HT-29 (cell line): ENCODE results near the gene LMNTD2. TPM values are rescaled to one million over a fixed set of nuclear protein-coding genes. Genes with fewer than 3 reads are reported as not detected.
"Not testable (repeated sequence)": the region's sequence is repeated elsewhere in the genome, so short reads cannot be mapped to it uniquely, and the experiment has no call there.

Experiments used
- DNase-seq: peaks from one replicate; pipeline ENCODE4 v3.0.0-alpha.2; 2015; ENCODE audit warnings: low spot score
- total RNA-seq: library from RNA; depleted of rRNA; stranded (reverse); fragments of >200 nt; shearing (Covaris generic); gene quantifications from 2 replicates; pipeline ENCODE4 v1.2.3, GENCODE V29; 2014

The LMNTD2 gene
- total RNA-seq, 1 experiment from 2014 or later = 6.9 TPM

DNA sequence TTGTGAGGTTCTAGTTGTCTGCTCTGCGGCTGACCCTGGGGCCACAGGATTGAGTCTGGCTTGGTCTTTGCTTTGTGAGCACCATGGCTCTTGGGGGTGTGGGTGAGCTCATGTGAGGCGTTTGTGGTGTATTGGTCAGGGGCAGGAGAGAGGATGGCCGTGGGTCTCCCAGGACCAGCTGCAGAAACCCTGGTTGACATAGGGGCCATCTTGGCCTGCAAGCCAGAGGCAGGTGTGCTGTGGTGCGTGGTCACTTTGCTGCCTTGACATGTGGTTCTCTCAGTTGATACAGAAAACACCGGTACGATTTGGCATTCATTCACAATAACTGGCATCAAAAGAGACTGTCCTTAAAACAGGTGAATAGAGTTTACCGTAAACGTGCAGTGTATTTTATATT is 27.0 kb upstream of the LMNTD2 start:
- DNase-seq = no peak

DNA sequence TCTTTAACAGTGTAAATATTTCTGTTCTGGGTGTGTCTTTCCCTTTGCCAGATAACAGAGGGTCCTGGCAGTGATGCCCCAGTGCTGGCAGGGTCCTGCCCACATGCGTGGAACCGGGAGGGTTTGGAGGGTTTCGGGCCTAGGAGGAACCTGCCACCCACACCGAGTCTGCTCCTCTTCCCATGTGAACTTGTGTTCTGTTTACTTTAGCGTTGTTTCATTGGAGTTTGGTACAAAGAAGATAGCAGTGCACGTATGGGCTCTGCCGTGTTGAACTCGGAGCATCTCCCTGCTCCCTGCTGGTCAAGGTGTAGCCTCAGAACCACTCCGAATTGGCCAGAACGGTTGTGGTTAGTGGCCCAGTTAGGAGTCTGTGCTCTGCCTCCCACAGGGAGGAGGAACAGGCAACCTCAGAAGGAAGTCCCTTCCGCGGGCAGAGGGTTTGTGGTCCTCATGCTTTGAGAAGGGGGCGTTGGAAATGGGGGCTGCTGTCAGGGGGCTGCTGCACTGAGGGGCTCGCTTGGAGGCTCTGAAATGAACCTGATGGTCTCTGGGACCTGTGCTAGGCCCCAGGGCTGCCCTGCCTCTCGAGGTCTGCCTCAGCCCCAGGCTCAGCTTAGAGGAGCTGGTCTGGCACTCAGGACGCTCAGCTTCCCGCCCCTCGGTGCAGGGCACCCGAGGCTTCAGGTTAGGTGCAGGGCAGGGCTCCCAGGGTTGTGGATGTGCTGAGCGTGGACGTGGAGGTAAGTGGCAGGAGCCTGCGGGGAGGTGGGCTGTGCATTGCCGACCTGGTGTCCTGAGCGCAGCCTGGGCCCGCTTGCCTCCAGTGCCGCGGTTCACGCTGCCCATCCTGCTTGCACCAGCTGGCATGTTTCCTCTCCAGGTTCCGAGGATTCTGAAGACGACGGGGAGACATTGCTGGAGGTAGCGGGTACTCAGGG is 26.1 kb upstream of the LMNTD2 start:
- no peak for DNase-seq

- no peak for DNase-seq
Observed at GRCh38 chr11:584287-584686, 23.7 kb upstream of the LMNTD2 start.

GRCh38 chr11:581752-582151 is 21.2 kb upstream of the LMNTD2 start:
- DNase-seq = no peak

GRCh38 chr11:581342-581741 is 20.8 kb upstream of the LMNTD2 start:
- DNase-seq = no peak

DNA sequence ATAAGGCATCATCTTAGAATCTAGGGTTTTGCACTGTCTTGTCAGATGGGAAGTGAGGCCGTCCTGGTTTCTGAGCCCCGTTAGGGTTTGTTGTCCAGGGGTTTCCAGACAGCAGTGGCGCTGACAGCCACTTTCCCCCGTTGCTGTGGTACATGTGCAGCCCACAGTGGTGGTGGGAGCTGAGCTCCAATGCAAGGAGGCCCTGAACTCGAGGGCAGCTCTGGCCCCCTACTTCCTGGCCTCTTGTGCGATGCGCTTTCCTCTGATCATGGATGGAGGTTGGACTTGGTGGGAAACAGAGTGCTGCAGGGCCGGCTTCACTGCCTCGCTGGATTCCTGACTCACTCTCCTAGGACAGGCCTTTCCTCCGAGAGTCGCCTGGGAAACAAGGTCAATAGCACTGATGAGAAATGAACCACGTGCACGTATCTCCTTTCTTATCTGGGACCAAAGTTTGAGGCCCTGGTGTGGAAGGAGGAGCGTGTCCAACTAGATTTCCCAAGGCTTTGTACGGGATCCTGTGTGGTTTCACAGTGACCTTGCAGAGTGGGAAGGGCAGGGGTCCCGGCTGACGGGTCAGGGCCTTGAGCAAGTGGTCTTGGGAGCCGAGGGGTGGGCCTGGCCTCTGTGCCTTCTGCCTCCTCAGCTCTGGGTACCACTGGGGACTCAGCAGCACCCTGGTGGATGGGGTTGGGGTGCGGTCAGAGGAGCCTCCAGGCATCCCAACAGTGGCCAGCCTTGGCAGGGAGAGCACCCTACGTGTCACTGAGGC is 19.5 kb upstream of the LMNTD2 start:
- DNase-seq = no peak

DNA sequence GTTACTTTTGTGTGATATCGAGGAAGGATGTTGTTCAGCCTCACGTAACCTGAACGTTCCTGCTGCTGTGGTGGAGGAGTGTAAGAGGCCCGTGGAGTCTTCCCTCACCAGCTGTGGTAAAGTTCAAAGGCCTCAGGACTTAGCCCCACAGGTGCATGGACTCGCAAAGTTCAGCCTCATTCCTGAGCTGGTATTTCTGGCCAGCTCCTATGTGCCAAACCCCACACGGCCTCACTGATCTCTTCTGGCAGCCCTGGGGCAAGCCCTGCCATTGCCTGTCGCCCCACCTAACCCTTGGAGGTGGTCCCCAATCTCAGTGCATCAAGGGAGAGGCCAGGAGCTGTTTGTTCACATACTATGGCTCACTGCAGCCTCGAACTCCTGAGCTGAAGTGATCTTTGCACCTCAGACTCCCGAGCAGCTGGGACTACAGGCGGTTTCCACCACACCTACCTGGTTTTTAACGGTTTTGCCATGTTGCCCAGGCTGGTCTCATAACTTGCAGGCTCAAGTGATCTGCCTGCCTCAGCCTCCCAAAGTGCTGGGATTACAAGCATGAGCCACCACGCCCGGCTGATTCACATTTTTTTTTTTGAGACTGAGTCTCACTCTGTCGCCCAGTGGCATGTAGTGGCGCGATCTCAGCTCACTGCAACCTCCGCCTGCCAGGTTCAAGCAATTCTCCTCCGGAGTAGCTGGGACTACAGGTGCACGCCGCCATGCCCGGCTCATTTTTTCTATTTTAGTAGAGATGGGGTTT is 17.9 kb upstream of the LMNTD2 start:
- no peak for DNase-seq

DNA sequence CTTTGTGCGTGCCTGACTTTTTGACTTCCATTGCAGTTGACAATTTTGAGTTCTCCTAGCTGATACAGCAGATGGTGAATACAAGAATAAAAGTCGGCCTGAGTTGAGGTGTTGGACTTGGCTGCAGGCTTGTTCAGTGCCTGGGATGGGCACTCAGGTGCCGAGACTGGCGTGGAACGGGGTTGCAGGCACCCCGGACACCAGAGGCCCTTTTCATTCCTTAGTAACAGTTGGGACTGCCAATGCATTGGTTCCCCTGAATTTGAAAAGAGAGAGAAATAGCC is 17.0 kb upstream of the LMNTD2 start:
- no peak for DNase-seq

DNA sequence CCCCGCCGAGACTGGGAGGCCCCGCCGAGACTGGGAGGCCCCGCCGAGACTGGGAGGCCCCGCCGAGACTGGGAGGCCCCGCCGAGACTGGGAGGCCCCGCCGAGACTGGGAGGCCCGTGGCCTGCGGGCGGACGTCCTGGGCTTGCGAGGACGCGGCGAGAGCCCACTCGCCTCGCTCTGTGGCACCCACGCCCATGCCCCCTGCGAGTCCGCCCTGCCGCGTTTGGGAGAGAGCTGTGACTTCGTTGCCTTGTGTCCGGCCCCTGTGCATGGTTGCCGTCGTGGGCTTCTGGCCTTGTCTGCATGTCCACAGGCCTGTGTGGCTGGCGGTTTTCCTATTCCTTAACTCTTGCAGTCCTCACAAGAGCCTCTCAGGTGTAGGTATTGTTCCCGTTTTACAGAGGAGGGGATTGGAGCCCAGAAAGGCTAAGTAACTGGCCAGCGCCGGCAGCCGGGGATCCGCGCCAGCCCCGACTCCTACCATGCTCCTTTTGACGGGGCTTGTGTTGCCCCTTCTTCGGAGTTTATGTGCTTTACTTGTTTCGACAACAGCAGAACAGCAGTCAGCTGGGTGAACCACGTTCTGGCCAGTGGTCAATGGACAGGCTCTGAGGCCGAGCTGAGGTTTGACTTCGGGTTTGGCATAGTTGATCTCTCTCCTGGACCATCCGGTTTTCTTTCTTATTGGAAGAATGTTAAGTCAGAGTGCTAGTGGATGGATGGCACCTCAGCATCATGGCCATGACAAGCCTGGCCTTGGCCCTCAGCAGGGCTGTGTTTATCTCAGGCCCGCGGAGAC is 16.5 kb upstream of the LMNTD2 start:
- DNase-seq = no peak

- peak; percentile 95 for DNase-seq
Observed at GRCh38 chr11:575996-576768, 15.6 kb upstream of the LMNTD2 start, which contains the start of gene PHRF1. Gene PHRF1 (plus strand): TSS chr11:576470. CDS start chr11:581513, 5,043 bp downstream.

DNA sequence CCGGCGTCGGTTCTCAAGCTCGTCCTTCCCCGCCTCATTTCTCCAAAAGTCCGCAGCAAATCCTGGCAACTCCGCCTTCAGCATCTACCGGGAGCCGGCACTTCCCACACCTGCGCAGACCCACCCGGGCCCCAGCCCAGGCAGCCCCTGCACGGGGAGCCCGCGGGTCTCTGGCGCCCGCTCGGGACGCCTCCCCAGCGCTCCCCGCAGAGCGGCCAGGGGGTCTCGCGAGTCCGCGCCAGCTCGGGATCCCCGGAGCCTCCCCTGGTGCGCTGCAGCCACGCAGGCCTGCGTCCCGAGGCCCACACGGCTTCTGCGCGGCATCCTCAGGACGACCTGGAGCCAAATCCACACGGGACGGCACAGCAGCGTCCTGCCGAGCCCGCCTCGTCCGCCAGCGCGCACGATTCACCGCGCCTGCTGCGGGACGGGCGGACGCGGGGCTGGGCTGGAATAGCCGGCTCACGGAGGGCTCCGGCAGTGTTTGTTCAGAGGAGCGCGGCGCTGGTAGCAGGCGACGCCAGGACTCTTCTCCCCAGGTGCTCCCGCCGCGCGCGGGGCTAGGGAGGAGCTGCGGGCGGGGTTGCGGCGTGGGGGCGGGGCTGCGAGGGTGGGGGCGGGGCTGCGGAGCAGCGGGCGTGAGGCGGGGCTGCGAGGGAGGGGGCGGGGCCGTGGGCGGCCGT is 14.9 kb upstream of the LMNTD2 start:
- peak; percentile 79 for DNase-seq

DNA sequence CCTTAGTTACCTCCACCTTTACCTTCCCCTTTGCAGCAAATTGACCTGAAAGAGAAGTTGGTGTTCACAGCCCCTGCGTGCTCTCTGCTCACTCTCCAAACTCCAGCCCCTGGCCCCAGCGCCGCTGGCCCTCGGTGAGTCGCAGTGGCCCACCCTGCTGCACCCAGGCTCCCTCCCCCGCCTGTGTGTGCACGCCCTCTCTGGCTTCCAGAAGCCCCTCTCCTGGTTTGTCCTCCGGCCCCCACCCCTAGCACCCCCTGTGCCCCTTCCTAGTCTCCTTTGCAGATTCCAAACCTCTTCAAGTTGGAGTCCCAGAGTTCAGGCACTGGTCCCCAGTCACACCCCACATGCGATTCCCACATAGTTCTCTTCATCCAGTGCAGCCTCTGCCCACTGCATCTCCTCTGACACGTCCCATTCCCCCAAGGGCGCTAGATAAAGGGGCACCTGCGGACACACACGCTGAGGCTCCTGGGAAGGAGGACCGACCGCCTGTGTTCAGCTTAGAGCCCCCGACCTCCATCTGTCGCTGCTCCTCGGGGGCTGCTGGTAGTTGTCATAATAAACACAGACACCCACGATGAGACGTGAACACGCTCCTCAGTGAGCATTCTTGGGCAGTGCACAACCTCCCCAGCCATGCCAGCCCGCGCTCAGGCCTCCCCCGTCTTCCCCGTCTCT is 14.2 kb upstream of the LMNTD2 start:
- DNase-seq = peak; percentile 37

DNA sequence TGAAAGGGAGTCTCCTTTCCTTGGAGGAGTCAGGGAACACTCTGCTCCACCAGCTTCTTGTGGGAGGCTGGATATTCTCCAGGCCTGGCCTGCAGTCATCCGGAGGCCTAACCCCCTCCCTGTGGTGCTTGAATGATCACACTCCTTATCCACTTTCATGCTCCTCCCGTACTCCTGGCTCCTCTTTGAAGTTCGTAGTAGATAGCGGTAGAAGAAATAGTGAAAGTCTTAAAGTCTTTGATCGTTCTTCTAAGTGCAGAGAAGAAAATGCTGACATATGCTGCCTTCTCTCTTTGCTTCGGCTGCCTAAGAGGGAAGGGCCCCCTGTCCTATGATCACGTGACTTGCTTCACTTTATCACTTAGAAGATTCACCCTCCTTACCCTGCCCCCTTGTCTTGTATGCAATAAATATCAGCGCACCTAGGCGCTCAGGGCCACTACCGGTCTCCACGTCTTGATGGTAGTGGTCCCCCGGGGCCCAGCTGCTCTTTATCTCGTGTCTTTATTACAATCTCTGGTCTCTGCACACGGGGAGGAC is 13.6 kb upstream of the LMNTD2 start:
- not testable (repeated sequence) for DNase-seq

- DNase-seq = no peak
Observed at GRCh38 chr11:573146-573759, 12.7 kb upstream of the LMNTD2 start.

GRCh38 chr11:571802-572185 is 11.3 kb upstream of the LMNTD2 start:
- DNase-seq = no peak

DNA sequence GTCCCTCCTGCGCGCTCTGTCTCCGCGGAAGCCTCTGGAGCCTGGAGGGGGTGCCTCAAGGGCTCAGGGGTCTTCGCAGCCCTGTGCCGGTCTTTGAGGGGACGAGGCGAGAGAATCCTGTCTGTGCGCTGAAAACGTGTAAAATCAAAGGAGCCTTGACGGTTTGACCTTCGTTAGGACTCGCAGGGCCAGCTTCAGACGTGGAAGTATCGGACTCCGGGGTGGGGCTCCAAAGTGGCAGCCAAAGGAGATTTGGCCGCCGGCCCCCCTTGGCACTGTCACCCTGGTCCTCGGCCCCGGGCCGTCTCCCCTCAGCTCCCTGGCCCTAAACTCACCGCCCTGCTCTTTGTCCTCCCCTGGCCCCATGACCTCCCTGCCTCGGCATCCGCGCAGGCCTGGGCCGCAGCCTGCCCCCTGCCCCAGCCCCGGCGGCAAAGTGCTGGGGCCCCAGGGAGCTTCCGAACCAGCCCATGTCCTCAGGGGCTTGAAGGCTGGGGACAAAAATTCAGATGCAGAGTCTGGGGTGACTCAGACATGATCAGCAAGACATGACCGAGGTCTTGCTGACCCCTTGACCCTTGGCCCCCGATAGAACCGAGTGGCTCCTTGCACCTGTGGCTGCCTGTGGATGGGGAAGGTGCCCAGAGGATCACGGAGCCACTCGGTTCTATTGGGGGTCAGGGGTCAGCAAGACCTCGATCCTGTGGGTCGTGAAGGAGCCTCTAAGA is 8.8 kb upstream of the LMNTD2 start:
- no peak for DNase-seq

GRCh38 chr11:568306-569157 is 8.0 kb upstream of the LMNTD2 start:
- peak; percentile 93 for DNase-seq
